ENCODE measurements around the gene GGA3.

GGA3 gene

DNA sequence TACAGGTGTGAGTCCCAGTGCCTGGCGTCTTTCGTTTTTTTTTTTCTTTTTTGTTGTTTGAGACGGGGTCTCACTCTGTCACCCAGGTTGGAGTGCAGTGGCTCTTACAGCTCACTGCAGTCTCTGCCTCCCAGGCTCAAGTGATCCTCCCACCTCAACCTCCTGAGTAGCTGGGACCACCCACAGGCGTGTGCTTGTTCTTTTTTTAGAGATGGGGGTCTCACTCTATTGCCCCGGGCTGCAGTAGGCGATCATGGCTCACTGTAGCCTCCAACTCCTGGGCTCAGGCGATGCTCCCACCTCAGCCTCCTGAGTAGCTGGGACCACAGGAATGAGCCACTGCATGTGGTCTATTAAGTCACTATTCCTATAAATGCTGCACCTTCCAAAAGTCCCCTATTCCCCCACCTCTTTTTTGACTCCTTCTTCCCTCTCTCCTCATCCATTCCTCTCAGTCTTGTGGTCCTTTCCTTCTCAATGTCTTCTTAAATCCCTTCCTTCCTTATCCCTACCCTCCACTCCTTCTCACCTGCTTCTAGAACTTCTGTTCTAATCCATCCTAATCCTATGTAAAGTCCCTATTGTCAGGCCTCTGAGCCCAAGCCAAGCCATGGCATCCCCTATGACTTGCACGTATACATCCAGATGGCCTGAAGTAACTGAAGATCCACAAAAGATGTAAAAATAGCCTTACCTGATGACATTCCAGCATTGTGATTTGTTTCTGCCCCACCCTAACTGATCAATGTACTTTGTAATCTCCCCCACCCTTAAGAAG is 9.2 kb downstream of the GGA3 start:
- no peak overlapping the region for H3K4me3 ChIP-seq (ENCODE audit: low read depth, low read length)
- DNase-seq (ENCODE audit: low read depth): no peak

GRCh38 chr17:75250009-75250471 is 11.4 kb downstream of the GGA3 start:
- no peak overlapping the region for H3K4me3 ChIP-seq (ENCODE audit: low read depth, low read length)
- no peak for DNase-seq (ENCODE audit: low read depth)

- DNase-seq (ENCODE audit: low read depth): no peak
- no peak overlapping the region for H3K4me3 ChIP-seq (ENCODE audit: low read depth, low read length)
Measured at GRCh38 chr17:75249564-75249963, 11.8 kb downstream of the GGA3 start.

DNA sequence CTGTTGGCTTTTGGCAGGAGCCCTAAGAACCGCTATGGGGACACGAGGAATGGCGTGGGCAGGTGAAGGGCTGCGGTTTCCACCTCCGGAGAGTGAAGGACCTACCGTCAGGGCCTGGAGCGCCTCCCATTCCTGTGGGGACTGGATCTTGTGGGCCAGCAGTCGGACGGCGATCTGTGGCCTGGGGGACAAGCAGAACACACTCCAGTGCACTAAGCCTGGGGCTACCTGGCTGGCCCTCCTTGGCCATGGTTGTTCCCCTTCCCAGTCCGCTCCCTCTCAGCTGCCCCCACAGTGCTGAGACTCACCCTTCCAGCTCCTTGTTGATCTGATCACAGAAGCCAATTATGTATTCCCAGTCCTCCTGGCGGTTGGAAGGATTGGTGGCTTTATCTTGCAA is 15.0 kb downstream of the GGA3 start:
- no peak overlapping the region for H3K4me3 ChIP-seq (ENCODE audit: low read depth, low read length)
- no peak for DNase-seq (ENCODE audit: low read depth)

DNA sequence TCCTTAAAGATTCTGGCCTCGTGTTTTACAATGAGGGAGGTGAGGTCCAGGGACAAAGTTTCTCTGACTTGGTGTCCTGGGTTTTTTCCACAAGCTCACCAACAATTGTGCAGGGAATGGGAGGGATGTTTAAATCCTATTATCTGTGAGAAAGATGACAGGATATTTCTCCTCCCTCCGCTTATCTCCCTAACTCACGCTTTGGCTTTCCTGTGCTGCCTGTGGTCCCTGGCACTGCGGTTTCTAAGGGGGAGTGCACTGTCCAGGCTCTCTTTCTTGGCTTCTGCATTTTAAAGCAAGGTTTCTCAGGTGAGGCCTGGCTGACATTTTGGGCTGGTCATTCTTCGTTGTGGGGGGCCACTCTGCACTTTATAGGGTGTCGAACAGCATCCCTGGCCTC is 16.4 kb downstream of the GGA3 start:
- no peak overlapping the region for H3K4me3 ChIP-seq (ENCODE audit: low read depth, low read length)
- DNase-seq (ENCODE audit: low read depth): no peak

DNA sequence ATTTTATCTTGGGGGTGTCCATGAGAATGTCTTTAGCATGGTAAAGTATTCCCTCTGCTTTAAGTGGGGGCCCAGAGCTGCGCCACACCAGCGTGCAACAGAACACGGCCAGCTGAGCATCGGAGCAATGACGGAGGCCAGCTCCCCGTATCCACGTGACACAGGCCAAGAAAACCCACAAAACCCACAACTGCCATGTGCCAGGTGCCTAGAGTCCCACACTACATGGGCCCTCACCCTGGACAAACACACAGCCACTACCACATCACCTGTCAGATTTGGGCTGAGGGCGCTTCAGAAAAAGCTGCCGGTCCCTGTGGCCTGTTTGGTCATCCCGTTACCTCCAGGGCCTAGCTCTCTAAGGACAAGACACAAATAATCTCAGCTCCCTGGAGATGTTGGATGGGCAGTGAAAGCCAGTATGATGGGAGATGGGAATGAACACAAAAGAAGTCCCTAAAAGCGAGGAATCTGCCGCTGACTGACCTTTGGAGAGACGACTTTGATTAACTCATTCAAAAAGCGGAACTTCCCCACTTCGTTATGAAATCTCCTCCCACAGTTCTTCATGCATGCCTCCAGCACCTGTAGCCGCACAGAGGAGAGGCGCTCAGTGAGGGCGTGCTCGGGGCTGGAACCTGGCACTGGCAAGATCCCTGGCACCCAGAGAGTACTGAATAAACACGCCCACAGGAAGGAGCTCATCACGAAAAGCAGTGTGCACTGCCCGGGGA is 17.1 kb downstream of the GGA3 start:
- H3K4me3 ChIP-seq (ENCODE audit: low read depth, low read length): no peak overlapping the region
- no peak for DNase-seq (ENCODE audit: low read depth)

DNA sequence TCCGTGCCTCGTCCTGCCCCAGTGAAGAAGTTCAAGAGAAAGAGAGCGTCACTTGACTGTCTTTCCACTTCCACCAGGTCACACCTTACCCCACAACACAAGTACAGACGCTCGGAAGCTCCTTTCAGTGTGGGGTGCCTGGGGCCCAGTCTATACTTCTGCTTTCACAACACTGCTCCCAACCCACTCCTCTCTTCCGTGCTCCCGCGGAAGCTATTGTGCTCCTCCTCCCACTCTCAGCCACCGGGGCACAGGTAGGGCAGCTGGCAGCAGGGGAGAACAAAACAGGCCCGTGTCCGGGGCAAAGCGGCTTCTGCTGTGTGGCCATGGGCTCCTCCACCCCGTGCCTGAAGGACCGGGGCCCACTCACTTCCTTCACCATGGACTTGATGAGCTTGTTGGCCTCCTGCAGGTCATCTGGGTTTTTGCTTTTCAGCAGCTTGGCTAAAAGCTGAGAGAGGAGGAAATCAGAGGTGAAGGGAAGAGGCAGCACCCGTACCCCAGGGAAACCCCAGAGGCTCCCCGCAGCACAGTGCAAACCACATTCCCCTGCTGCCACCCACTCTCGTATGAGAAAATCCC is 18.9 kb downstream of the GGA3 start:
- no peak overlapping the region for H3K4me3 ChIP-seq (ENCODE audit: low read depth, low read length)
- no peak for DNase-seq (ENCODE audit: low read depth)

DNA sequence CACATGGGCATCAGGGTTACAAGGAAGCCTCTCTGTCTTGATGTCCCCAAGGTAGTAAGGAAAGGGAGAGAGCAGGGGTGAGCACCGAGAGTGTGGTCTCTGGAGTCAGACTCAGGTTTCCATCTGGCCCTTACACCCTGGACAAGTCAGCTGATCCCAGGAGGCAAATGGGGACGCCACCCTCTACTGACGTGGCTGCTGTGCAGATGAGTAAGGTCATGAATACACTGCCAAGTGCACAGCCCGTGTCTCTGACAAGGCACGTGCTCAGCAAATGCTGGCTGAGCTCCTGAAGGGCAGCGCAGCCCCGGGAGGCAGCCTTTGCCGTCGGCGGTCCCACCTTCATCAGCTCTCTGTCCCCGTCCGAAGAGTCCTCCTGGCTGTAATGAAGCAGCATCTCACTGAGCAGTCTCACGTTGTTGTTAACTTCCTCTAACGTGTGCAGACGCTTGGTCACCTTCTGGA is 19.4 kb downstream of the GGA3 start:
- no peak for DNase-seq (ENCODE audit: low read depth)
- H3K4me3 ChIP-seq (ENCODE audit: low read depth, low read length): no peak overlapping the region

DNA sequence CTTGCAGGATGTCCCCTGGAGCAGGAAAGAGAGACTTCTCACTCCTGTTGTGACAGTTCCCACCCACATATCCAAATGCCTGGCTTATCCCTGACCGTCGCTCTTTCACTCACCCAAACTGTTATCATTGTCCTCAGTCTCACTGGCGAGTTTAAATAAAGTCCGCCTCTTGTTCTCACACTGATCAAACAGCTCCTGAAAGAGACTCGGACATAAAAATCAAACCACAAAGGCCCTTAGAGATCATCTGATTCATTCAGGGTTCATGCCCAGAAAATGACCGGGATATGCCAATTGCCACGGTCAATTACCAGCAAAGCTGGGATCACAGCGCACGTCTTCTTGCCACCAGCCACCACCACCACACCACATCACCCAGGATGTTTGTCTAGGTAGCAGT is 19.9 kb downstream of the GGA3 start:
- no peak for DNase-seq (ENCODE audit: low read depth)
- no peak overlapping the region for H3K4me3 ChIP-seq (ENCODE audit: low read depth, low read length)

- H3K4me3 ChIP-seq (ENCODE audit: low read depth, low read length): no peak overlapping the region
- no peak for DNase-seq (ENCODE audit: low read depth)
Measured at GRCh38 chr17:75241143-75241430, 20.3 kb downstream of the GGA3 start.

DNA sequence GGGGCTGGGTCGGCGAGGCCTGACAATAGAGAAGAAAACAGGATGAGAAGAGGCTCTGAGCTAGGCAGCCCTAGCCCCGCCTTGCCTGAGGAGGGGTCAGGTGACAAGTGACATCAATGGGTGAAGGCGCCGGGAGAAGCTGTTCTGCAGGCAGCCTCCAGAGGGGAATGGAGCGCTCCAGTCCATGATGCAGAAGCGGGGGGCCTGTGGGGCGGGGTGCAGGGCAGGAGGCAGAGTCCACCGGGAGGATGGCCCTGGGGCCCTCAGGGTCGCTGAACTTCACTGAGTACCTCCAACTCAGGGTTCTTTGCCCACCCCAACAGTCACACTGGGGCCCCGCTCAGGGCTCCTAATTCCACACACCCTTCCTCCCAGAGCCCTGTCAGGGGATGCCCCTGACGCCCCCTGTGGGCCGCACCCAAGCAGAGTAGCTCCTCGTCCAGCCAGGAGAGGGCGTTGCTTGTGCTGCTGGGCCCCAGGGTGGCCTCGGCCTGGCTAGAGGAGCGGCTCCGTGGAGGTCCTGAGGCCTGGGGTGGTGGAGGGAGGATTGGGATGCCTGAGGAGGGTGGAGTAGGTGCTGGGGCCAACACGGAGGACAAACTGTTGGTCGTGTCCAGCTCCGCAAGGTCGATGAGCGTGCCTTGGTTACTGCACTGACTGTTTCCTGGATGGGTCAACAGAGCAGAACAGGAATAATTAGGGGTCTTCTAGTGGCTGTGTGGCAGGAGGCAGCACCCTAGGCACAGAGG is 20.8 kb downstream of the GGA3 start:
- no peak for DNase-seq (ENCODE audit: low read depth)
- H3K4me3 ChIP-seq (ENCODE audit: low read depth, low read length): no peak overlapping the region

GRCh38 chr17:75239778-75240393 is 21.5 kb downstream of the GGA3 start:
- DNase-seq (ENCODE audit: low read depth): no peak
- H3K4me3 ChIP-seq (ENCODE audit: low read depth, low read length): no peak overlapping the region

DNA sequence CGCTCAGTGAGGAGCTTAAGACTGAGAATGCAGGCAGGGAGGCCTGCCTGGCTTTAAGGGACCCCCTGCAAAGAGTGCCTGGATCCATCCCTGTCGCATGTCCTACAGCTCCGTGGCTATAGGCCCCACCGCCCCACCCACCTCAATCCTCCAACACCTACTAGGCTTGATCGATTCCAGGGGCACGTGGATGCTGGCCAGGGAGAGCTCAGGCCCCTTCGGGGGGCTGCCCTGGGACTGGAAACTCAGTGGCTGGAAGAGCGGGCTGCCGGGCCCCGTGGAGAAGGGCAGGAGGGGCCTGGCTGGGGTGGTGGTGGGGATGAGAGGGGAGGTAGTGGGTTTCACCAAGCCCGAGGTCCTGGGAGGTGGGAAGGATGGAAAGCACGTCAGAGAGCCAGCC is 22.2 kb downstream of the GGA3 start:
- H3K4me3 ChIP-seq (ENCODE audit: low read depth, low read length): no peak overlapping the region
- no peak for DNase-seq (ENCODE audit: low read depth)

- DNase-seq (ENCODE audit: low read depth): no peak
- no peak overlapping the region for H3K4me3 ChIP-seq (ENCODE audit: low read depth, low read length)
Measured at GRCh38 chr17:75238684-75239191, 22.7 kb downstream of the GGA3 start.

DNA sequence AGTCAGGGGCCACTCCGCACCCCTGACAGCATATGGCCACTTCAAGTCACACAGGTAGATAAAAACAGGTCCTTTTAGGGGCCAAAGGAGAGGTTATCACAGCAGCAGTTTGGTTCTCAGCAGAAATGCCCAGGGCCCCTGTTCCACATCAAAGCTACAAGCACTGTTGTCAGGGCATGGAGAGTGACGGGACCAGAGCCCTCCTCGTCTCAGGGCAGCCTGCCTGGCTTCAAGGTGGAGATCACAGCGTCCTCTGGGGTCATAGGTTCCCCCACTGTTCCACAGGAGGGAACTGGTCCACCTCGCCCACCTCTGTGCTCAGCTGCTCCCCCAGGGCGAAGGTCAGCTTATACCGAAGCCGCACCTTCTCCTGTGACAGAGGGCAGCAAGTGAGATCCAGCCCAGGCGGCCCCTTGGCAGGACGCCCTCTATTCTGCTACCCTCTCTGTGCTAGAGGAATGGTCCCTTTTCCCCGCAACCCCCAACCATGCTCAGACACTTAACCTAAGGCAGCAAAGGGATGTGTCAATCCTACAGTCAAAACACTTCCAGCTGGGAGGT is 23.3 kb downstream of the GGA3 start:
- DNase-seq (ENCODE audit: low read depth): no peak
- no peak overlapping the region for H3K4me3 ChIP-seq (ENCODE audit: low read depth, low read length)

GRCh38 chr17:75237100-75238014 is 24.0 kb downstream of the GGA3 start:
- H3K4me3 ChIP-seq (ENCODE audit: low read depth, low read length): no peak overlapping the region
- no peak for DNase-seq (ENCODE audit: low read depth)

GRCh38 chr17:75232786-75233185 is 28.6 kb downstream of the GGA3 start:
- H3K4me3 ChIP-seq (ENCODE audit: low read depth, low read length): no peak overlapping the region
- DNase-seq (ENCODE audit: low read depth): no peak

DNA sequence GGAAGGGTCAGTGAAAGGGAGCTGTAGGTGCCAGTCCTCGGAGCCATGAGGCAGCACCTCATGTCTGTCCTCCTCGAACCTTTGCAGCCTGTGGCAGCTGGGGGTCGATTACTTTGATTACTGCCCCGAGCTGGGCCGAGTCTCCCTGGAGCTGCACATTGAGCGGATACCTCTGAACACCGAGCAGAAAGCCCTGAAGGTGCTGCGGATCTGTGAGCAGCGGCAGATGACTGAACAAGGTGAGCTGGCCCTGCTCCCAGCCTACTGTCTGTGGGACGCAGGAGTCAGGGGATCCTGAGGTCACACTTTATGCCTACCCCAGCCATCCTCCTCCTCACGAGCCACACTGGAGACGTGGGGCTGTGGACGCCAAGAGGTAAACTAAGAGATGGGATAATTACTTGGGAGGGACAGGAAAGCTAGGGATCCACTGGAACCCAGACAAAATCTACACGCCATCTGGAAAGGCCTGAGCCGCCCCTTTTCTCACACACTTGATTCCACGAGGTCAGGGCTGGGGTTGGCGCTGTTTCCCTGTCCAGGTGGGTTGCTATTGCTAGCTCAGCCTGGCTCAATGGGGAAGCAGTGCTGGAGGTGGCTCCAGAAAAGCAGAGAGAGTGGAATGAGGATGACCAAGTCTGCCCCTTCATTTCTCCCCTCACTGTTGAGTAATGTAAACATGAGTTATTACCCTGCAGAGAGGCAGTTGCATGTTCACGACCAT is 29.5 kb downstream of the GGA3 start:
- no peak for DNase-seq (ENCODE audit: low read depth)
- H3K4me3 ChIP-seq (ENCODE audit: low read depth, low read length): no peak overlapping the region
